ENCODE results near the gene ADARB2.
"Not testable (repeated sequence)": the region's sequence is repeated elsewhere in the genome, so short reads cannot be mapped to it uniquely, and the experiment has no call there.

ADARB2 gene

GRCh38 chr10:1461016-1461415, 276.3 kb downstream of the ADARB2 start:
- TF ChIP-seq, protein P1, sequence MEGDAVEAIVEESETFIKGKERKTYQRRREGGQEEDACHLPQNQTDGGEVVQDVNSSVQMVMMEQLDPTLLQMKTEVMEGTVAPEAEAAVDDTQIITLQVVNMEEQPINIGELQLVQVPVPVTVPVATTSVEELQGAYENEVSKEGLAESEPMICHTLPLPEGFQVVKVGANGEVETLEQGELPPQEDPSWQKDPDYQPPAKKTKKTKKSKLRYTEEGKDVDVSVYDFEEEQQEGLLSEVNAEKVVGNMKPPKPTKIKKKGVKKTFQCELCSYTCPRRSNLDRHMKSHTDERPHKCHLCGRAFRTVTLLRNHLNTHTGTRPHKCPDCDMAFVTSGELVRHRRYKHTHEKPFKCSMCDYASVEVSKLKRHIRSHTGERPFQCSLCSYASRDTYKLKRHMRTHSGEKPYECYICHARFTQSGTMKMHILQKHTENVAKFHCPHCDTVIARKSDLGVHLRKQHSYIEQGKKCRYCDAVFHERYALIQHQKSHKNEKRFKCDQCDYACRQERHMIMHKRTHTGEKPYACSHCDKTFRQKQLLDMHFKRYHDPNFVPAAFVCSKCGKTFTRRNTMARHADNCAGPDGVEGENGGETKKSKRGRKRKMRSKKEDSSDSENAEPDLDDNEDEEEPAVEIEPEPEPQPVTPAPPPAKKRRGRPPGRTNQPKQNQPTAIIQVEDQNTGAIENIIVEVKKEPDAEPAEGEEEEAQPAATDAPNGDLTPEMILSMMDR (IDR thresholded peaks at IDR 0.05; ENCODE audit: low read depth, low read length): no peak
- DNase-seq (ENCODE audit: extremely low read depth, low read depth): no peak

DNA sequence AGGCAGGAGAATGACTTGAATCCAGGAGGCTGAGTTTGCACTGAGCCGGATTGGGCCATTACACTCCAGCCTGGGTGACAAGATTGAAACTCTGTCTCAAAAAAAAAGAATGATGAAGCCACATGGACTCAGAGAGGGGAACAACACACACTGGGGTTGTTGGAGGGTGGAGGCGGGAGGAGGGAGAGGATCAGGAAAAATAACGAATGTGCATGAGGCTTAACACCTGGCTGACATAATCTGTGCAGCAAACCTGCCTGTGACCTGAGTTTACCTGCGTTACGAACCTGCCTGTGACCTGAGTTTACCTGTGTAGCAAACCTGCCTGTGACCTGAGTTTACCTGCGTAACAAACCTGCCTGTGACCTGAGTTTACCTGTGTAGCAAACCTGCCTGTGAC, 277.7 kb downstream of the ADARB2 start:
- DNase-seq (ENCODE audit: extremely low read depth, low read depth): not testable (repeated sequence)

- no peak for DNase-seq (ENCODE audit: extremely low read depth, low read depth)
- TF ChIP-seq, protein P1 (IDR thresholded peaks at IDR 0.05; ENCODE audit: low read depth, low read length): no peak
These were observed 282.4 kb downstream of the ADARB2 start for GRCh38 chr10:1454951-1455350.

GRCh38 chr10:1454428-1454827, 282.9 kb downstream of the ADARB2 start:
- DNase-seq (ENCODE audit: extremely low read depth, low read depth): no peak
- TF ChIP-seq, protein P1 (IDR thresholded peaks at IDR 0.05; ENCODE audit: low read depth, low read length): no peak

DNA sequence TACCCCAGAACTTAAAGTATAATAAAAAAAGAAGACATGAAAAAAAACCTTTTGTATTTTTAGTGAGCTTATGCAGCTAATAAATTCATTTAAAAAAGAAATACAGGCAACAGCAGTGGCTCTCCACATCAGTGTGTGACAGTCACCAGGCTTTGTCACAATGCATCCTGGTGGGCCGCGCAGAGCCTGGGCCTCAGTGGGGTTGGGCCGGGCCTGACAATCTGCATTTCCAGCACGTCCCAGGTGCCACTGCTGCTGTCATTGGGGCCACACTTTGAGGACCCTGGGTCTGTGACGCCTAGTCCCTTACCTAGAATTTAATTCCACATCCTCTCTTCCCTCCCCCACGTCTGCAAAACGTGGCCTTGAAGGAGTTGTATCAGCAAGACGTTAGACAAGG, 284.5 kb downstream of the ADARB2 start:
- DNase-seq (ENCODE audit: extremely low read depth, low read depth): no peak
- TF ChIP-seq, protein P1 (IDR thresholded peaks at IDR 0.05; ENCODE audit: low read depth, low read length): no peak

- no peak for DNase-seq (ENCODE audit: extremely low read depth, low read depth)
- TF ChIP-seq, protein P1 (IDR thresholded peaks at IDR 0.05; ENCODE audit: low read depth, low read length): no peak
These were observed 285.4 kb downstream of the ADARB2 start for GRCh38 chr10:1451941-1452340.

- TF ChIP-seq, protein P1 (IDR thresholded peaks at IDR 0.05; ENCODE audit: low read depth, low read length): no peak
These were observed 285.9 kb downstream of the ADARB2 start for GRCh38 chr10:1451362-1451888.

DNA sequence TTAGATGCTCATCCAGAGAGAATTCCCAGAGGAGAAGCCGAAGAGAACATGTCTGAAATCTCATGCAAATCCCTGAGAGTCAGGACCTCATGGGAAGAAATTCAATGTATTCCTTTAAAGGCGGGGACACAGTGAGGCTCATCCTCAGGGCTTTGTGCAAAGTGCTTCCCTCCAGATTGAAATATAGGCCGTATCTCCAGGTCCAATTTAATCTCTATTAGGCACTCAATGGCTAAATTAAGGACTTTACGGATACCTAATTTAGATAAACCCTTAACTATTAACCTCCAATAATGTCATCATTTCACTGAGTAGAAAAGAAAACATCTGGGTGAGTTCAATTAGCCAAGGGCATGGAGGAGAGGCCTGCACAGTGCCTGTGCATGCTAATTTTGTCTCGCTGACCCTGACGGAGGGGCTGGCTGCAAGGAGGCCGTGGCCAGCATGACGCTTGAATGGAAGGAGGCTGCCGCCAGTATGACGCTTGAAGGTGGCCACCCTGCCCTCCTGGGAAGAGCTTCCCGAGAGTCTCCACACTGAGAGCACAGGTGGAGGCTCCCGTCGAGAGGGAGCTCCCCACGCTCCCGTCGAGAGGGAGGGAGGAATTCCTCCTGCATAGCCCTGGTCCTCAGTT, 287.6 kb downstream of the ADARB2 start:
- TF ChIP-seq, protein P1 (IDR thresholded peaks at IDR 0.05; ENCODE audit: low read depth, low read length): no peak

More at GRCh38 chr10:1451362-1451888, 285.9 kb downstream of the ADARB2 start:
- DNase-seq (ENCODE audit: extremely low read depth, low read depth): no peak

More for the DNA sequence above, 287.6 kb downstream of the ADARB2 start:
- no peak for DNase-seq (ENCODE audit: extremely low read depth, low read depth)
